ENCODE data around the gene CREB3. TPM values are rescaled to one million over a fixed set of nuclear protein-coding genes. Genes with fewer than 3 reads are reported as not detected.

The CREB3 gene
- polyA plus RNA-seq, 3 donors: 40.1 to 42.5 (median 40.9) TPM

GRCh38 chr9:35696520-35697215 is 35.8 kb upstream of the CREB3 start:
- DNase-seq: no peak

GRCh38 chr9:35697486-35697885 is 35.0 kb upstream of the CREB3 start:
- no peak for DNase-seq

GRCh38 chr9:35698231-35698630 is 34.2 kb upstream of the CREB3 start:
- DNase-seq: no peak

DNA sequence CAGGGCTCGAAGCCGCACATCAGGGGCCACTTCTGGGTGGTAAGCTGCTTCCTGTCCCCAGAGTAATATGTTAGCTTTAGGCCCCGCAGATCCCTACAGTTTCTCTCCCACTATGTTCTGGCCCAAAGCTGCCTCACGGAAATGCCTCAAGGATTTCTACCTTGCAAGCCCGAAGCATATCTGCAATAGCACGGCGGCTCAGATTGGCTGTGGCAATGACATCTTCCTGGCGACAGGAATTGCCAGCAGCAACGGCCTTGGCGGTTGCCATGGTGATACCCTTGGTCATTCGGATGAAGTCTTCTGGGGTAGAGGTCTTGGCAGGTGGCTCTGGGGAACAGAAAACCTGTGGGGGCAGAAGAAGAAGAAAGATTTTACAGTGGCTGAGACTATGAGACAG is 32.4 kb upstream of the CREB3 start:
- no peak for DNase-seq

- no peak for DNase-seq
Observed at GRCh38 chr9:35700942-35701341, 31.5 kb upstream of the CREB3 start.

DNA sequence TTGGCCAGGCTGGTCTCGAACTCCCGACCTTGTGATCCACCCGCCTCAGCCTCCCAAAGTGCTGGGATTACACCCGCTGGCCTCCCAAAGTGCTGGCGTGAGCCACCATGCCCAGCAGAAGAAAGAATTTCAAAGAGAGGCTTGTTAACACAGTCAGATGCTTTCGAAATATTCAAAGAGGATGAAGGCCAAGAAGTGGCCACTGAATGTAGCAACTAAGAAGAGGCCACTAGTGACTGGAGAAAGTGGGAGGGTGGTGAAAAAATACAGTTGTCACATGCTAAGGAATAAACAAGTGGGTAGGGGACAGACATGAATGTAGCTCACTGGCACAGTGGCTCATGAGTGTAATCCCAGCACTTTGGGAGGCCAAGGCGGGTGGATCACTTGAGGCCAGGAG is 29.8 kb upstream of the CREB3 start:
- no peak for DNase-seq

GRCh38 chr9:35703906-35704672 is 28.4 kb upstream of the CREB3 start:
- DNase-seq: no peak

DNA sequence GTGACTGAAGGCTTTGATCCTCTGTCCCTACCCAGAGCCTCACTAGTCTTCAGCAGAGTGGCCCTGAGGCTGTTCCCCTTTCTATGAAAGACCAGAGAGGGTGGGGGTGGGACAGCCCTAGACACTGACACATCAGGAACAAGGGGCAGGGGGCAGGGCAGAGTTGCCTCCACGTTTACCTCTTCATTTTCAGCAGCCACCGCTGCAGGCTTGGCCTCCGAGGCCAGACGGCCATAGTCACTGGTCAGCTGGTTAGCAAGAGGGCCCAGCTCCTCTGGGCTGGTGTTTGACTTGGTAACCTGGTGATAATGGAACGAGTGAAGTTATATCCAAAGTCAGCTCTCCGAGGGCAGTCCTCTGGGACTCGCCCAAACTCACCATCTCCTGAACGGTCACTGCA is 27.1 kb upstream of the CREB3 start:
- no peak for DNase-seq

DNA sequence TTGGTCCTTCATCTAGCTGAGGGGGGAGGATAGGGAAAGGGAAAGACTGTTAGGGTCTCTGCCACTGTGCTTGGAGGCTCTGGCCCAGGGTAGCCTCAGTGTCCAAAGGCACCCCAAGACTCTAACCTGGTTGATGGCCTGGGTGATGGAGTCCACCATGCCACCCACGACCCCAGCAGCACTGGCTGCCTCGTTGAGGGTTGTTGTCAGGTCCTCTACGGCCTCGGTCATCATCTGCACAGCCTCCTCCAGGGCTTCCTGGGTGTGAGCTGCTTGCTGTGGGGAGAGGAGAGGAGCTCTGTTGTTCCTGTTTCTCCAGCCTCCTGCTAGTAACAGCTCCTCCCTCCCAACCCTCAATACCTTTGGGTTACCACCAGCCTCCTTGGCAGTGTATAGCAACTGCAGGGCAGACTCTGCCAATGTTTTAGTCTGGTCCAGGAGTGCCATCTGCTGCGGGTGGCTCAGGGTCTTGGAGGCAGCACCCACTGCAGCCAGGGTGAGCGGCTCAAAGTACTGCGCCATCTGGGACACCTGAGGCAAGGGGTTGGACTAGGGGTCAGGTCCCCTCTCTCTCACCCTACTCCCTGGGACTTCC is 26.5 kb upstream of the CREB3 start:
- no peak for DNase-seq

- DNase-seq: no peak
Observed at GRCh38 chr9:35706951-35707350, 25.5 kb upstream of the CREB3 start.

DNA sequence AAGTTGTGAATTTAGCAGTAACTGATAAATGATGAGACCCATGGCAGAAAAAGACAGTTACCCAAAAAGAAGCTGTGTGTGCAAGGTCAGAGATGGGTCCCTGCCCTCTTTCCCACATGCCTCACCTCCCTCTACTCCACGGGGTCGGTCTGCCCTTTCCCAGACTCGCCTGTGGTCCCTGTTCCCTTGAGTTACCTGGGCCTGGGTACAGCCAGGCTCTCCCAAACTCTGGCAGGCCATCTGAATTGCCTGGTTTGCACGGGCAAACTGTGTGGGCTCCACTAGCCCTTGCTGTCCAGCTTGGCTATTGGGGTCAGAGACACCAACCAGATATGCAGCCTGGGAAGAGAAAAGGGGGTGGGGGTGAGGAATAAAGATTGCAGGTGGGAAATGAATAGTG is 24.3 kb upstream of the CREB3 start:
- DNase-seq: no peak

- DNase-seq: no peak
Observed at GRCh38 chr9:35710818-35711500, 21.5 kb upstream of the CREB3 start.

DNA sequence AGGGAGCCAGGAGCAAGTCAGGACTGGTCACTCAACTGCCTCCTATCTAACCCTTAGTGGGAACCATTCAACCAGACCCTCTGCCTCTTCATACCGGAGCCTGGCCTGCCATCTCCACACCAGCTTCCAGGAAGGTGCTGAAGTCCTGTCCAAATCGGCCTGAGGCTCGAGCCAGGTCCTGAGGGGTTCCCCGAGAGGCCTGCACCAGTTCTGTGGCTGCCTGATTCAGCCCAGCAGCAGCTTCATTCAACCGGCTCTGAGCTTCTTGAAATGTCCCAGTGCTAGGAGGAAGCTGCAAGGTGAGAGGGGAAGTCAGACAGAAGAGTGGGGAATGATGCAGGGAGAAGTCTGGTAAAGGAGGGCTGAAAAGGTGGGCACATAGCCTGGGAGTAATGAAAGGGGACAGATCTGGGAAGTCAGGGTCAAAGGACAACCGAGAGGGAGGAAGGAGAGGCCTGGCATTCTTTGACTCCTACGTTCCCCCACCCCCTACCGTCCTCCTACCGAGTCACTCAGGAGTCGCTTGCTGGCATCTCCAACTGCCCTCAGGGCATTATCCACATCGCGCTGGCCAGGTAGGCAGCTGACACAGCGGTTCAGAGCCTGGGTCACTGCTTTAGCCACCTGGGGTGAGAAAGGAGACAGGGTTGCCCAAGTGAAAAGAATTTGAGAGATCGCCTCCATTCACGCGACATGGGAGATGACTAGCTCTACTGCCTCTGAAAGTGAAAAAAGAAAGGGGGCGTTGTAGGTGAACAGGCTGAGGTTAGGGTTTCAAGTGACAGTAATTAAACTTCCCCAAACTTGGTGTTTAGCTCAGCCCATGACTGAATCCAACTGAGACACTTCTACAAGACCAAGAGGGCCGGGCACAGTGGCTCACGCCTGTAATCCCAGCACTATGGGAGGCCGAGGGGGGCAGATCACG is 20.7 kb upstream of the CREB3 start:
- no peak for DNase-seq

- DNase-seq: no peak
Observed at GRCh38 chr9:35712762-35713400, 19.6 kb upstream of the CREB3 start.

GRCh38 chr9:35713578-35713977 is 18.9 kb upstream of the CREB3 start:
- no peak for DNase-seq

GRCh38 chr9:35714123-35714522 is 18.3 kb upstream of the CREB3 start:
- no peak for DNase-seq

DNA sequence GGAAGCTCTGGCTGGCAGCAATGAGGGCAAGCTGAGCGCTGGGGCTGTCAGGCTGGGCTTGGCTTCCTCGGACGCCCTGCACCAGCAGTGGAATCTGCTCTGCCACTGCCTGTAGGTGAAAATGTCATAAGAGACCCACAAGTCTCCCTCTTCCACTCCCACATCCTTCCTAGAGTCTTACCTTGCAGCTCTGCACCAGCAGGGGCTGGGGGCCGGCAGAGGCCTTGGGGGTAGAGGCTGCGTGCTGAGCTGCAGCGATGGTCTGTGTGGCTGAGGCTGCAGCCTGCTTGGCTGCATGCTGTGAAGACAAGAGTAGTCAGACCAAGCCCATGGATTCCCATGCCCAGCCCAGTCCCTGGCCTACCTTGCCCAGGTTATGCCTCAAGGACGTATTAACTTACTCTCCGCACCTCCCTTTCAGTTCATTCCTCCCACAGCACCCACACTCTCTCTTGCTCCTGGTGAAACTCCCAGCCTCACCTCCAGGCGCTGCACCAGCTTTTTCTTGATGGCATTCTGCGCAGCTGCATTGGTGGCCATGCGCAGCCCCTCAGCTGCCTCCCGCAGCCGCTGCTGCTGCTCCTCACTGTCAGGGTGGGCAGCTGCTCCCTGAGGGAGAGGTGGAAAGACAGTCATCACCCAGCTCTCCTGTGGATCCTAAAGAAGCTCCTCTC is 17.8 kb upstream of the CREB3 start:
- no peak for DNase-seq

GRCh38 chr9:35716230-35716629 is 16.2 kb upstream of the CREB3 start:
- DNase-seq: no peak

DNA sequence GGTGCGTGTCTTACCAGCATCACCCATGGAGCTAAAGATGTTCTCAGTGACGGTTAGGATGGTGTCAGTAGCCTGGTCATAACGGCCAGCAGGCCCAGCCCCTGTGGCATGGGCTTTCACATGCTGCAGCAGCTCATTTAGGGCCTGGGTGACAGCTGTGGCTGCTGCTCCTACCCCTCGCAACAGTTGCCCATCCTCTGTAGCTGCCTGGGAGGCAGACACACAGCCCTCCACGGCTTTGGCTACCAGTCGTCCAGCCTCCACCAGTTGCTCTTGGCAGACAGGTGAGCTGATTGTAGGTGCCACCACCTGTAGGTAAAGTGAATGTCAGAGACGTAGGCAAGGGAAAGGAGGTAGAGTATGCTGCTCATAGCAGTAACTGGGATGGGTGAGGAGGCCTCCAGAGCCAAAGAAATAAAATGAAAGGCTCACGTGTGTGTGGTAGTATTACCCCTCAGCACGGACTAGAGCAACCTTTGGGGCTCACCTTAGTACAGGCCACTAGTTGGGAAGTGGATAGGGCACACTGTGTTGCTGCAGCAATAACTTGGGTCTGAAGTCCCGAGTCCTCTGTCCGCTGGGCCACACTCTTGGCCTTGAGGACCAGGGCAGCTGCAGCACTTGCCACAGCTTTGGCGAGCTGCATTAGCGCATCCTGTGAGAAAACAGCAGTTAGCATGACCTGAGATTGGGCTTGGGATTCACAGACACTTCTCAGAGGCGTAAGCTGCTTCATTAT is 15.2 kb upstream of the CREB3 start:
- DNase-seq: no peak

All from renal pelvis (tissue), 4 donors.